HUDEP-2 (cell line): Measurements from ENCODE around the gene DNM1L.

ENCODE experiments used
- DNase-seq, 76 experiments: peaks; one replicate each; lab custom pipeline; 2025; ENCODE audit not compliant: unreplicated experiment in 76 of 76; lab: John Stamatoyannopoulos, UW

Gene DNM1L

GRCh38 chr12:32755051-32755653 is 76.1 kb downstream of the DNM1L start:
- DNase-seq, result peak in 74 of 76 experiments; percentile 9 to 85 (median 63)

DNA sequence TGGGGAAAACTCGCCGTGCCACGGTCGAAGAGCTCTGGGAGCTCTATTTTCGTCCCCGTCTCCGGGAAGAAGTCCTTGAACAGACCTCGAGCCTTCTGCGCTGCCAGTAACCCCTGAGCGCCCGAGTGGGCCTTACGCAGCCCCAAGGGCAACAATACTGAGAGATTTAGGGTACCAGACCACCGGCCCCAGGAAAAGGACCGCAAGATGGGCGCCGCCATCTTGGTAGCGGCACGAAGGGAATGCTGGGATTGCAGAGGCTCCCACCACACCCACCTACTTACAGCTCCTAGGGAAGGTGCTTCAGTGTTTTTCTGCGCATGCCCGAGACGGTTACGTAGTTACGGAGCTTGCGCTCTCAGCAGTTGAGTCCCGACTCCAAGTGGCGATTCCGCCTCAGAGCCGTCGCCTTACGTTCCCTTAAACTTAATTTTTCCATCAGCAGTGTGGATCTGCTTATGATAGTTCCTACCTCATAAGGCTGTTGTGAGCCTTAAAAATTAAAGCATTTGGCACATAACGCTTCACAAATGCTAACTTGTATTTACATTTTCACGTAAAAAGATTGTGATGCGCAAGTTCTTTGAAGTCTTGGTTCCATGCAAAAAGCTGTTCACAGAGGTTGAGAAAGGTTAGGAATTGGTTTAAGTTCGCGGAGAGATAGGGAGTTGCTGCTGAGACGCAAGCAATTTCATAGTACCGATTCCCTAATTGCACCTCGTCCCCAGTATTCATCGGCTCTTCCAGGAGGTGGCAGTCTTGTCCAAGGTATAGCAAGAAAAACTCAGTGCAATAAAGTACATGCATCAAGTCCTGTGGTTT is 76.8 kb downstream of the DNM1L start, which contains the start of gene YARS2:
TSS of gene YARS2 (minus strand) at position 244 of the 822 bp plus-strand sequence. CDS start at position 221, 23 bp downstream.
- DNase-seq, result peak in 75 of 76 experiments; percentile 29 to 94 (median 87)

- no peak for DNase-seq
Measured at GRCh38 chr12:32756476-32757066, 77.5 kb downstream of the DNM1L start.

DNA sequence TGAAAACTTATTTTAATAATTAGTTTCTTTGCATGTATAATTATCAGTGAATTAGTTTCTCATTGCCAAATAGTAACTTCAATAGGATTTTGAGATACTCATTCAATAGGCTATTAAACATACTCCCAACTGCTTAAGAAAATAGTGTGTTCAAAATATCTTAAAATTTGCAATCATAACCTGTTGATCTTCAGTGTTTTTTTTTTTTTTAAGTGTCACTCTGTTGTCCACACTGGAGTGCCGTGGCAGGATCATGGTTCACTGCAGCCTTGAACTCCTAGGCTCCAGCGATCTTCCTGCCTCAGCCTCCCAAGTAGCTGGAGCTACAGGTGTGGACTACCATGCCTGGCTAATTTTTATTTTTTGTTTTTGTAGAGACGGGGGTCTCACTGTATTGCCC is 78.1 kb downstream of the DNM1L start:
- no peak for DNase-seq

DNA sequence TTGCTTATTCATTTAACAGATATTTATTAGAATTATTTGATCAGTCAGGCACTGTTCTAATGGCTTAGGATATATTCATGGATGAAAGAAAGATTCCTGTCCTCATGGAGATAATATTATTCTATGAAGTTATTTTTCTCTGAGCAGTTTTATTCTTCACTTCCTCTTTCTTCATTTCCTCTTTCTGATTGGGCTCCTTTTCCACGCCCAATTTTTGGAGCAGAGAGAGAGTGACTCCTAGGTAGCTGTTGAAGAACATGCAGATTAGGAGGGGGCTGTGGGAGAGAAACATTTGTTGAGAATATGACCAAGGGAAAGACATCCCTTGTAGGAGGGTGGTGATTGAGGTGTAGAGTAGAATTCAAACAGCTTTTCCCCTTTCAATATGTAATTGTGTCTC is 82.6 kb downstream of the DNM1L start:
- peak in 4 of 76 experiments; percentile 3 to 17 (median 12) for DNase-seq

DNA sequence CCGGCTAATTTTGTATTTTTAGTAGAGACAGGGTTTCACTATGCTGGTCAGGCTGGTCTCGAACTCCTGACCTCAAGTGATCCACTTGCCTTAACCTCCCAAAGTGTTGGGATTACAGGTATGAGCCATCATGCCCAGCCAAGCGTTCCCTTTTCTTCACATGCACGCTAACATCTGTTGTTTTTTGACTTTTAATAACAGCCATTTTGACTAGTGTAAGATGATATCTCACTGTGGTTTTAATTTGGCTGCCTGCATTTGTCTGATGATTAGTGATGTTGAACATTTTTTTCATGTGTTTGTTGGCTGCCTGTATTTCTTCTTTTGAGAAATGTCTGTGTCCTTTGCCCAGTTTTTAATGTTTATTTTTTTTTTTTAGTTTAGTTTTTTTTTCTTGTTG is 86.8 kb downstream of the DNM1L start:
- DNase-seq, result no peak

GRCh38 chr12:32768518-32768917 is 89.4 kb downstream of the DNM1L start:
- DNase-seq, result no peak

DNA sequence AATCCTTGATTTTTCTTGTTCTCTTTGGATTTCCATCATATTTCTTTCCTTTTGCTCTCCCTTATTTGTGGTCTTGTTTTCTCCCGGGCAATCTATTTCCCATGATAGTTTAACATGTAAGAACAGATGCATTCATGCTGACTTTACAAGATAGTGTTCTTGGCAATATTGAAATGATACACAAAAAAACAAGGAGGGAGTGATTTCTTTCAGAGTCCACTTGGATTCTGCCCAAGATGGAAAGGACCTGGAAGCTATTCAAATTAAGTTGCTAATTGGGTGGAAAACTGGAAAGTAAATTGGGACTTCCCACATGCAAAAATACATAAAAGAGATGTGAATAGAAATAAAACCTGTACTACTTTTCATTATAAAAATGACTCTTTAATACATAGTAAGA is 91.0 kb downstream of the DNM1L start:
- no peak for DNase-seq

- DNase-seq, result no peak
Measured at GRCh38 chr12:32773691-32774090, 94.6 kb downstream of the DNM1L start.

GRCh38 chr12:32776258-32776657 is 97.2 kb downstream of the DNM1L start:
- DNase-seq, result no peak

DNA sequence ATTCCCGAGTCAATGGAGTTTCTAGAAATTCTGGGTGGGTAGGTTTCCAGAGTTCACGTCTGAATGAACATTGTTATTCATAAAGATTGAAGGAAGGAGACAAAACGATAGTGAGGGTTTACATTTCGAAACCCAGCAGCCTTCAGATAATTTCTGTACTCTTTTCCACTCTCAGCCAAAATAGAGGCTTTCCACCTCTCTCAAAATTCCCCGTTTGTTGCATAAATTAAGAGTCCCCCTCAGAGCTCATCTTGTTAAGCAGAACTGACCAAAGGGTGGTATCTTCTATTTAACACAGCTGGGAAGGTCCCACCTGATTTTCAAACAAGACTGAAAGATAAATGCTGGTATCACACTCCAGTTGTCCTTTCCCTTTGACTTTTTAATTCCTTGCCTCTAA is 98.1 kb downstream of the DNM1L start:
- DNase-seq, result no peak

DNA sequence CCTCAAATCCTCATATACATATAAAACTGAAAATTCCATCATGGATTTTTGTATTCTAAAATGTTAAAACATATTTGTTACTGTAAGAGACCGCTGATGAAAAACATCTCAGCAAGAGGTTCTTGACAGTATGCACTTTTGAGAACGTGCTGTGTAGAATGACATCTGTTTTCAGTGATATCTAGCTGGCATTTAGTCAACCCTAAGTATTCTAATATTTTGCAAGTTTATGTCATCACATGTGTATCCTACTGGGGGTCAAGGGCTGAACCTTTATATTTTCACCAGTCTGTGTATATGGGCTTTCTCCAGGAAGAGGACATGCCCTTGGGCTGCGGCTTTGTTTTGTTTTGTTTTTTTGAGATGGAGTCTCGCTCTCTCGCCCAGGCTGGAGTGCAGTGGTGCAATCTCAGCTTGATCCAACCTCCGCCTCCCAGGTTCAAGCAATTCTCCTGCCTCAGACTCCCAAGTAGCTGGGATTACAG is 98.6 kb downstream of the DNM1L start:
- DNase-seq, result no peak

- no peak for DNase-seq
Measured at GRCh38 chr12:32780071-32780470, 101.0 kb downstream of the DNM1L start.

DNA sequence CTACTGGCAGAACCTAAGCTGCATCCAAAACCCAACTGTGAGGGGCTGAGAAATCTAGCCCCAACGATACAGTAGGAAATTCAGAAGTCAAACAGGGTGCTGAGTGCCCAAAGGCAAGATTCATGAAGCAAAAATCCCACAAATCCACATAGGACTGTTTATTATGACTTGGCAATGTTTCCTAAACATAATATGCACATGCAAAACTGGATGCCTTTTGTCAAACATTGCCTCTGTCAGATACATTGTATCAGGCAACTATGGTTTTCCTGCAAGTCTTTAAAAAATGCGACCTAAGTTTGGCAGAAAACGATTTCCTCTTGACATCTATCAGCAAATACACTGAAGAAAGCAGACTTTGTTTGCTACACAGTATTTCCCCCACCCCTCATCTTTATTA is 103.9 kb downstream of the DNM1L start:
- no peak for DNase-seq

DNA sequence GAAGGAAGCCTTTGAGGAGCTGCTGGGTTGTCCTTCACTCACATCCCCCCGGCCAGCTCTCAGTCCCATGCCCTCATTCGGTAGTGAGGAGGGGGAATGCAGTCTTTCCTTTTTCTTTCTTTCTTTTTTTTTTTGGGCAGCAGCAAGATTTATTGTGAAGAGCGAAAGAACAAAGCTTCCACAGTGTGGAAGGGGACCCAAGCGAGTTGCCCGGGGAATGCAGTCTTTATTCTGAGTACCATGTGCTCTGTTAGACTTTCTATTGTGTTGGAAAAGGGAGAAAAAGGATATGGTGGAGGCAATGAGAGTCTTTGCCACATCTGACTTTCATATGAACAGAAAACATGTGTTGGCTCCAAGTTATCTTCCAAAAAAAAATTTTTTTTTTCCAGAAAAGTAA is 106.5 kb downstream of the DNM1L start:
- DNase-seq, result no peak

DNA sequence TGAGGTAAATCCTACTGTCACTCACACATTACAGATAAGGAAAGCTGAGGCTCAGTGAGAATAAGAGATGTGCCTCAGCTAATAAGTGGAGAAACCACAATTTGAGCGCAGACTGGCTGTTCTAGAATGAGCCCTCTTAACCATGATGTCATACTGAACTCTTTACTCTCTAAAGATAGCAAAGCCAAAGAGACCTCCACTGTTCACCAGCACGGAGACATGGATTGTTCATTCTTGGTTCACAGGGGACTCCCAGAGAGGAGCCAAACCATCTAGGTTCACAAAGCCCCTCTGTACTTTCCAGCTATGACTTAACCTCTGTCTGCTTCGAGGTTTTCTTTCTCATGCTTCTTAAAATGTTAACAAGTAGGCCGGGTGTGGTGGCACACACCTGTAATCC is 109.3 kb downstream of the DNM1L start:
- no peak for DNase-seq

- DNase-seq, result no peak
Measured at GRCh38 chr12:32789446-32789845, 110.3 kb downstream of the DNM1L start.

DNA sequence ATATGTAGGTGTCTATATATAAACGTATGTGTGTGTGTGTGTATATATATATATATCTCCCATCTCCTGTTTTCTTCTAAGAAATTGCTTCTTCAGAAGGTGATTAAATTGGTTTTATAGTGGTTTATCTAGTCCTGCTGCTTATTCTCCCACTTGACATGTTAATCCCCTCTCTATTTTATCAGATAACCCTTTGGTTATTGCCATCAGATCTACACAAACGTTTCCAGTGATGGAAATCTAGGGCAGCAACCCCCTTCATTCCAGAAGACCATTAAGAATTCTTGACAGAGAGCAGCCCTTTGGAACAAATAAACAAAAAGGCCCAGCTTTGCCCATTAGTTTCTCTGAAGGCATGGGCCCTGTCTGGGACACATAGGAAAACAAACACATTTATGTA is 110.8 kb downstream of the DNM1L start:
- DNase-seq, result no peak

GRCh38 chr12:32794281-32794680 is 115.2 kb downstream of the DNM1L start:
- DNase-seq, result no peak
